Measurements from ENCODE around the gene SIRPA. TPM values are rescaled to one million over a fixed set of nuclear protein-coding genes. Genes with fewer than 3 reads are reported as not detected.
A peak's percentile ranks its signal among the peaks of the same experiment; 100 is the strongest.

Gene SIRPA
- total RNA-seq, 2 donors from 2014 or later, result 5.1 to 6.3 TPM

GRCh38 chr20:1851396-1851795 lies 43.8 kb upstream of the SIRPA start:
- Histone ChIP-seq H3K27ac (ENCODE audit: low read depth, low read length) (no peak overlapping the region), H3K4me1 (ENCODE audit: control insufficient read depth, insufficient read depth, low read length) (no peaks in the 10 kb centered on the region), H3K4me3 (ENCODE audit: low read length) (no peak overlapping the region), H3K27me3 (ENCODE audit: control insufficient read depth, insufficient read depth, low read length, poor library complexity, severe bottlenecking) (no peaks in the 10 kb centered on the region), H3K9ac (ENCODE audit: extremely low read depth, low read length, poor library complexity, severe bottlenecking) (no peak overlapping the region), H3K9me3 (ENCODE audit: control insufficient read depth, low read length) (no peaks in the 10 kb centered on the region), H3K36me3 (ENCODE audit: control insufficient read depth, insufficient read depth, low read length) (no peaks in the 10 kb centered on the region)
- no peaks in the 10 kb centered on the region for H3K4me1 Mint-ChIP-seq
- no peak for TF ChIP-seq CTCF (conservative IDR thresholded peaks at IDR 0.05)
- no peaks in the 10 kb centered on the region for H3K9me3 Mint-ChIP-seq
- H3K4me3 Mint-ChIP-seq, result no peak overlapping the region
- DNase-seq, result no peak
- no peaks in the 10 kb centered on the region for H3K27me3 Mint-ChIP-seq (ENCODE audit: insufficient read depth)
- 82 to 100% methylated on average over 1 to 2 of the region's 2 CpGs for WGBS, 2 experiments (ENCODE audit: insufficient coverage in 1 of 2, insufficient read length in 1 of 2)
- H3K27ac Mint-ChIP-seq, result no peak overlapping the region
- H3K36me3 Mint-ChIP-seq (ENCODE audit: low read depth), result no peaks in the 10 kb centered on the region

DNA sequence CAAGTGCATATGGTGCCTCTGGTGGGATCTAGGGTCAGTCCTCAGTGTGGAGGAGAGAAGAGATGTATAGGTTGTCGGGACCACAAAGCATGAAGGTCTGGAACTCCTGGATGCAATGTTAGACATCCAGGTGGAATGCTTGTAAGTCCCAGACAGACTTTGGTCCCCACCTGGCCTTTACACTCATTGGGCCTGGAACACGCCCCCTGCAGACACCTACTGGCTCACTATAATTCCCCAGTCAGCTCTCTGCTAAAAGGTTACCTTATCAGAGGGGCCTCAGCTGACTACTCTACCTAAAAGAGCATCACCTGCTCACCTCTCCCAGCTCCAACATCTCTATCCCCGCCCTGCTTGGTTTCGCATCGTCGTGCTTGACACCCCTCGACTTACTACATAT lies 41.7 kb upstream of the SIRPA start:
- Mint-ChIP-seq H3K9me3 (no peaks in the 10 kb centered on the region), H3K27ac (no peak overlapping the region), H3K27me3 (ENCODE audit: insufficient read depth) (no peaks in the 10 kb centered on the region), H3K36me3 (ENCODE audit: low read depth) (no peaks in the 10 kb centered on the region), H3K4me1 (no peaks in the 10 kb centered on the region), H3K4me3 (no peak overlapping the region)
- Histone ChIP-seq H3K4me3 (ENCODE audit: low read length) (no peak overlapping the region), H3K27ac (ENCODE audit: low read depth, low read length) (no peak overlapping the region), H3K9me3 (ENCODE audit: control insufficient read depth, low read length) (no peaks in the 10 kb centered on the region), H3K27me3 (ENCODE audit: control insufficient read depth, insufficient read depth, low read length, poor library complexity, severe bottlenecking) (no peaks in the 10 kb centered on the region), H3K4me1 (ENCODE audit: control insufficient read depth, insufficient read depth, low read length) (no peaks in the 10 kb centered on the region), H3K36me3 (ENCODE audit: control insufficient read depth, insufficient read depth, low read length) (no peaks in the 10 kb centered on the region), H3K9ac (ENCODE audit: extremely low read depth, low read length, poor library complexity, severe bottlenecking) (no peak overlapping the region)
- 43 to 76% methylated on average over 2 to 7 of the region's 7 CpGs for WGBS, 2 experiments (ENCODE audit: insufficient coverage in 1 of 2, insufficient read length in 1 of 2)
- TF ChIP-seq CTCF (conservative IDR thresholded peaks at IDR 0.05), result peak; percentile 18
- DNase-seq, result no peak

DNA sequence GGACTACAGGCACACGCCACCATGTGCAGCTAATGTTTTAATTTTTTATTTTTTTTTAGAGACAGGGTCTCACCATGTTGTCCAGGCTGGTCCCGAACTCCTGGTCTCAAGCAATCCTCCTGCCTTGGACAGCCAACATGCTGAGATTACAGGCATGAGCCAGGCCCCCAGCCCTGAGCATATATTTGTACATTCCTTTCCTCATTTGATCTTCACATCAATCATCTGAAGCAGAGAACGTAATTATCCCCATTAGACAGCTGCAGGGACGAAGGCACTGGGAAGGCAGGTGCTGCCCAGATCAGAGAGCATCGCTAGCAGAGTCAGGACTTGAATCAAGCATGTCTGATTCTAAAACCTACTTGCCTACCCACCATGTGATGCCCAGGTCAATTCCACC lies 41.0 kb upstream of the SIRPA start:
- no peaks in the 10 kb centered on the region for H3K9me3 ChIP-seq (ENCODE audit: control insufficient read depth, low read length)
- no peaks in the 10 kb centered on the region for H3K4me1 Mint-ChIP-seq
- no peaks in the 10 kb centered on the region for H3K4me1 ChIP-seq (ENCODE audit: control insufficient read depth, insufficient read depth, low read length)
- H3K27me3 ChIP-seq (ENCODE audit: control insufficient read depth, insufficient read depth, low read length, poor library complexity, severe bottlenecking), result no peaks in the 10 kb centered on the region
- H3K27ac ChIP-seq (ENCODE audit: low read depth, low read length), result peak overlapping the region; percentile 21
- no peak overlapping the region for H3K4me3 Mint-ChIP-seq
- H3K27ac Mint-ChIP-seq, result no peak overlapping the region
- H3K27me3 Mint-ChIP-seq (ENCODE audit: insufficient read depth), result no peaks in the 10 kb centered on the region
- H3K4me3 ChIP-seq (ENCODE audit: low read length), result no peak overlapping the region
- H3K36me3 Mint-ChIP-seq (ENCODE audit: low read depth), result no peaks in the 10 kb centered on the region
- WGBS, 2 experiments (ENCODE audit: insufficient coverage in 1 of 2, insufficient read length in 1 of 2), result 62 to 73% methylated on average over 4 to 5 of the region's 5 CpGs
- H3K36me3 ChIP-seq (ENCODE audit: control insufficient read depth, insufficient read depth, low read length), result no peaks in the 10 kb centered on the region
- no peak for DNase-seq
- no peak overlapping the region for H3K9ac ChIP-seq (ENCODE audit: extremely low read depth, low read length, poor library complexity, severe bottlenecking)
- no peaks in the 10 kb centered on the region for H3K9me3 Mint-ChIP-seq
- TF ChIP-seq CTCF (conservative IDR thresholded peaks at IDR 0.05), result no peak

Measured in endodermal cell (in vitro differentiated cells).